ENCODE results near the gene TENM3.

DNA sequence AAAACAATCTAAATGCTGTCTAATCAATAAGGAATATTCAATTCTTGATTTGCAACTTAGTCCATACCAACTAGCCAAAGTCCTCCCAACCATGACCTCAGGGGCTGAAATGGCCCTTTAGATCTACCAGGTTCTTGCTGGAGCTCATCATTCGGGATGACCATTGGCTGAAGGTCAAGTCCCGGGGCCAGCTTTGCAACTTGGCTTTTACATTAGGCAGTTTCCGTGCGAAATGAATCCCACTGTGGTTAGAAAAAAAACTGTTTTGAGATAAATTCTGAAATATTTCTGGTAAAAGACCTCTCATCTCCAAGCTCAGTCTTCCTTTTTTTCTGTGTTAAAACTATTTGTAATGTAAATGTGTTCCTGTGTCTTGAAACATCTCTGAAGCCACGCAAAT is 178.6 kb downstream of the TENM3 start:
- TF ChIP-seq ZNF621 (tag by site-specific recombination; IDR thresholded peaks at IDR 0.05), result no peak
- TF ChIP-seq ZBTB8A (tag by site-specific recombination; IDR thresholded peaks at IDR 0.05), result no peak
- TF ChIP-seq ZNF48 (tag by site-specific recombination; IDR thresholded peaks at IDR 0.05), result no peak
- TF ChIP-seq, protein P1, sequence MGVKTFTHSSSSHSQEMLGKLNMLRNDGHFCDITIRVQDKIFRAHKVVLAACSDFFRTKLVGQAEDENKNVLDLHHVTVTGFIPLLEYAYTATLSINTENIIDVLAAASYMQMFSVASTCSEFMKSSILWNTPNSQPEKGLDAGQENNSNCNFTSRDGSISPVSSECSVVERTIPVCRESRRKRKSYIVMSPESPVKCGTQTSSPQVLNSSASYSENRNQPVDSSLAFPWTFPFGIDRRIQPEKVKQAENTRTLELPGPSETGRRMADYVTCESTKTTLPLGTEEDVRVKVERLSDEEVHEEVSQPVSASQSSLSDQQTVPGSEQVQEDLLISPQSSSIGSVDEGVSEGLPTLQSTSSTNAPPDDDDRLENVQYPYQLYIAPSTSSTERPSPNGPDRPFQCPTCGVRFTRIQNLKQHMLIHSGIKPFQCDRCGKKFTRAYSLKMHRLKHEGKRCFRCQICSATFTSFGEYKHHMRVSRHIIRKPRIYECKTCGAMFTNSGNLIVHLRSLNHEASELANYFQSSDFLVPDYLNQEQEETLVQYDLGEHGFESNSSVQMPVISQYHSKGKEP (tag by site-specific recombination; IDR thresholded peaks at IDR 0.05), result no peak
- TF ChIP-seq, protein P2, sequence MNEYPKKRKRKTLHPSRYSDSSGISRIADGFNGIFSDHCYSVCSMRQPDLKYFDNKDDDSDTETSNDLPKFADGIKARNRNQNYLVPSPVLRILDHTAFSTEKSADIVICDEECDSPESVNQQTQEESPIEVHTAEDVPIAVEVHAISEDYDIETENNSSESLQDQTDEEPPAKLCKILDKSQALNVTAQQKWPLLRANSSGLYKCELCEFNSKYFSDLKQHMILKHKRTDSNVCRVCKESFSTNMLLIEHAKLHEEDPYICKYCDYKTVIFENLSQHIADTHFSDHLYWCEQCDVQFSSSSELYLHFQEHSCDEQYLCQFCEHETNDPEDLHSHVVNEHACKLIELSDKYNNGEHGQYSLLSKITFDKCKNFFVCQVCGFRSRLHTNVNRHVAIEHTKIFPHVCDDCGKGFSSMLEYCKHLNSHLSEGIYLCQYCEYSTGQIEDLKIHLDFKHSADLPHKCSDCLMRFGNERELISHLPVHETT (tag by site-specific recombination; IDR thresholded peaks at IDR 0.05), result no peak
- TF ChIP-seq, protein P3, sequence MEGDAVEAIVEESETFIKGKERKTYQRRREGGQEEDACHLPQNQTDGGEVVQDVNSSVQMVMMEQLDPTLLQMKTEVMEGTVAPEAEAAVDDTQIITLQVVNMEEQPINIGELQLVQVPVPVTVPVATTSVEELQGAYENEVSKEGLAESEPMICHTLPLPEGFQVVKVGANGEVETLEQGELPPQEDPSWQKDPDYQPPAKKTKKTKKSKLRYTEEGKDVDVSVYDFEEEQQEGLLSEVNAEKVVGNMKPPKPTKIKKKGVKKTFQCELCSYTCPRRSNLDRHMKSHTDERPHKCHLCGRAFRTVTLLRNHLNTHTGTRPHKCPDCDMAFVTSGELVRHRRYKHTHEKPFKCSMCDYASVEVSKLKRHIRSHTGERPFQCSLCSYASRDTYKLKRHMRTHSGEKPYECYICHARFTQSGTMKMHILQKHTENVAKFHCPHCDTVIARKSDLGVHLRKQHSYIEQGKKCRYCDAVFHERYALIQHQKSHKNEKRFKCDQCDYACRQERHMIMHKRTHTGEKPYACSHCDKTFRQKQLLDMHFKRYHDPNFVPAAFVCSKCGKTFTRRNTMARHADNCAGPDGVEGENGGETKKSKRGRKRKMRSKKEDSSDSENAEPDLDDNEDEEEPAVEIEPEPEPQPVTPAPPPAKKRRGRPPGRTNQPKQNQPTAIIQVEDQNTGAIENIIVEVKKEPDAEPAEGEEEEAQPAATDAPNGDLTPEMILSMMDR (tag by site-specific recombination; IDR thresholded peaks at IDR 0.05), result no peak
- TF ChIP-seq ZBTB7A (tag by site-specific recombination; IDR thresholded peaks at IDR 0.05; ENCODE audit: low read depth), result no peak
- TF ChIP-seq, protein P4, sequence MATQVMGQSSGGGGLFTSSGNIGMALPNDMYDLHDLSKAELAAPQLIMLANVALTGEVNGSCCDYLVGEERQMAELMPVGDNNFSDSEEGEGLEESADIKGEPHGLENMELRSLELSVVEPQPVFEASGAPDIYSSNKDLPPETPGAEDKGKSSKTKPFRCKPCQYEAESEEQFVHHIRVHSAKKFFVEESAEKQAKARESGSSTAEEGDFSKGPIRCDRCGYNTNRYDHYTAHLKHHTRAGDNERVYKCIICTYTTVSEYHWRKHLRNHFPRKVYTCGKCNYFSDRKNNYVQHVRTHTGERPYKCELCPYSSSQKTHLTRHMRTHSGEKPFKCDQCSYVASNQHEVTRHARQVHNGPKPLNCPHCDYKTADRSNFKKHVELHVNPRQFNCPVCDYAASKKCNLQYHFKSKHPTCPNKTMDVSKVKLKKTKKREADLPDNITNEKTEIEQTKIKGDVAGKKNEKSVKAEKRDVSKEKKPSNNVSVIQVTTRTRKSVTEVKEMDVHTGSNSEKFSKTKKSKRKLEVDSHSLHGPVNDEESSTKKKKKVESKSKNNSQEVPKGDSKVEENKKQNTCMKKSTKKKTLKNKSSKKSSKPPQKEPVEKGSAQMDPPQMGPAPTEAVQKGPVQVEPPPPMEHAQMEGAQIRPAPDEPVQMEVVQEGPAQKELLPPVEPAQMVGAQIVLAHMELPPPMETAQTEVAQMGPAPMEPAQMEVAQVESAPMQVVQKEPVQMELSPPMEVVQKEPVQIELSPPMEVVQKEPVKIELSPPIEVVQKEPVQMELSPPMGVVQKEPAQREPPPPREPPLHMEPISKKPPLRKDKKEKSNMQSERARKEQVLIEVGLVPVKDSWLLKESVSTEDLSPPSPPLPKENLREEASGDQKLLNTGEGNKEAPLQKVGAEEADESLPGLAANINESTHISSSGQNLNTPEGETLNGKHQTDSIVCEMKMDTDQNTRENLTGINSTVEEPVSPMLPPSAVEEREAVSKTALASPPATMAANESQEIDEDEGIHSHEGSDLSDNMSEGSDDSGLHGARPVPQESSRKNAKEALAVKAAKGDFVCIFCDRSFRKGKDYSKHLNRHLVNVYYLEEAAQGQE (tag by site-specific recombination; IDR thresholded peaks at IDR 0.05), result no peak
- TF ChIP-seq YY1 (tag by site-specific recombination; IDR thresholded peaks at IDR 0.05), result no peak
- no peak for TF ChIP-seq KLF10 (tag by site-specific recombination; IDR thresholded peaks at IDR 0.05)
- TF ChIP-seq, protein P5, sequence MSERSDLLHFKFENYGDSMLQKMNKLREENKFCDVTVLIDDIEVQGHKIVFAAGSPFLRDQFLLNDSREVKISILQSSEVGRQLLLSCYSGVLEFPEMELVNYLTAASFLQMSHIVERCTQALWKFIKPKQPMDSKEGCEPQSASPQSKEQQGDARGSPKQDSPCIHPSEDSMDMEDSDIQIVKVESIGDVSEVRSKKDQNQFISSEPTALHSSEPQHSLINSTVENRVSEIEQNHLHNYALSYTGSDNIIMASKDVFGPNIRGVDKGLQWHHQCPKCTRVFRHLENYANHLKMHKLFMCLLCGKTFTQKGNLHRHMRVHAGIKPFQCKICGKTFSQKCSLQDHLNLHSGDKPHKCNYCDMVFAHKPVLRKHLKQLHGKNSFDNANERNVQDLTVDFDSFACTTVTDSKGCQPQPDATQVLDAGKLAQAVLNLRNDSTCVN (tag by site-specific recombination; optimal IDR thresholded peaks at IDR 0.05), result no peak
- no peak for TF ChIP-seq KLF7 (tag by site-specific recombination; IDR thresholded peaks at IDR 0.05; ENCODE audit: borderline replicate concordance)
- TF ChIP-seq ZNF24 (tag by site-specific recombination; IDR thresholded peaks at IDR 0.05), result no peak
- TF ChIP-seq ZNF791 (tag by site-specific recombination; IDR thresholded peaks at IDR 0.05), result no peak
